Panc1 (cell line): ENCODE results near the gene BORCS8.
"Not testable (repeated sequence)": the region's sequence is repeated elsewhere in the genome, so short reads cannot be mapped to it uniquely, and the experiment has no call there.

ENCODE experiments used
- SIN3A ChIP-seq: IDR thresholded peaks from 2 replicates; pipeline ENCODE4 v1.6.1; 2012; ENCODE audit warnings: low read depth, mild to moderate bottlenecking, low read length, moderate library complexity, borderline replicate concordance; ENCODE audit not compliant: insufficient read depth
- TF ChIP-seq, protein P1 (sequence below): fragments of 450-650 bp; IDR thresholded peaks from 2 replicates; pipeline ENCODE4 v1.5.1; 2017; ENCODE audit warnings: mild to moderate bottlenecking
- TF ChIP-seq, protein P2 (sequence below), 2 experiments: IDR thresholded peaks; 2 replicates each; pipeline ENCODE4 v1.6.1; 2011 to 2012; ENCODE audit warnings: low read depth in 2 of 2, control low read depth in 1 of 2, low read length in 1 of 2, mild to moderate bottlenecking in 1 of 2, moderate library complexity in 1 of 2; ENCODE audit not compliant: insufficient read depth in 1 of 2

- TF ChIP-seq, protein P1, sequence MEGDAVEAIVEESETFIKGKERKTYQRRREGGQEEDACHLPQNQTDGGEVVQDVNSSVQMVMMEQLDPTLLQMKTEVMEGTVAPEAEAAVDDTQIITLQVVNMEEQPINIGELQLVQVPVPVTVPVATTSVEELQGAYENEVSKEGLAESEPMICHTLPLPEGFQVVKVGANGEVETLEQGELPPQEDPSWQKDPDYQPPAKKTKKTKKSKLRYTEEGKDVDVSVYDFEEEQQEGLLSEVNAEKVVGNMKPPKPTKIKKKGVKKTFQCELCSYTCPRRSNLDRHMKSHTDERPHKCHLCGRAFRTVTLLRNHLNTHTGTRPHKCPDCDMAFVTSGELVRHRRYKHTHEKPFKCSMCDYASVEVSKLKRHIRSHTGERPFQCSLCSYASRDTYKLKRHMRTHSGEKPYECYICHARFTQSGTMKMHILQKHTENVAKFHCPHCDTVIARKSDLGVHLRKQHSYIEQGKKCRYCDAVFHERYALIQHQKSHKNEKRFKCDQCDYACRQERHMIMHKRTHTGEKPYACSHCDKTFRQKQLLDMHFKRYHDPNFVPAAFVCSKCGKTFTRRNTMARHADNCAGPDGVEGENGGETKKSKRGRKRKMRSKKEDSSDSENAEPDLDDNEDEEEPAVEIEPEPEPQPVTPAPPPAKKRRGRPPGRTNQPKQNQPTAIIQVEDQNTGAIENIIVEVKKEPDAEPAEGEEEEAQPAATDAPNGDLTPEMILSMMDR = not testable (repeated sequence)
- TF ChIP-seq SIN3A = not testable (repeated sequence)
- TF ChIP-seq, protein P2, sequence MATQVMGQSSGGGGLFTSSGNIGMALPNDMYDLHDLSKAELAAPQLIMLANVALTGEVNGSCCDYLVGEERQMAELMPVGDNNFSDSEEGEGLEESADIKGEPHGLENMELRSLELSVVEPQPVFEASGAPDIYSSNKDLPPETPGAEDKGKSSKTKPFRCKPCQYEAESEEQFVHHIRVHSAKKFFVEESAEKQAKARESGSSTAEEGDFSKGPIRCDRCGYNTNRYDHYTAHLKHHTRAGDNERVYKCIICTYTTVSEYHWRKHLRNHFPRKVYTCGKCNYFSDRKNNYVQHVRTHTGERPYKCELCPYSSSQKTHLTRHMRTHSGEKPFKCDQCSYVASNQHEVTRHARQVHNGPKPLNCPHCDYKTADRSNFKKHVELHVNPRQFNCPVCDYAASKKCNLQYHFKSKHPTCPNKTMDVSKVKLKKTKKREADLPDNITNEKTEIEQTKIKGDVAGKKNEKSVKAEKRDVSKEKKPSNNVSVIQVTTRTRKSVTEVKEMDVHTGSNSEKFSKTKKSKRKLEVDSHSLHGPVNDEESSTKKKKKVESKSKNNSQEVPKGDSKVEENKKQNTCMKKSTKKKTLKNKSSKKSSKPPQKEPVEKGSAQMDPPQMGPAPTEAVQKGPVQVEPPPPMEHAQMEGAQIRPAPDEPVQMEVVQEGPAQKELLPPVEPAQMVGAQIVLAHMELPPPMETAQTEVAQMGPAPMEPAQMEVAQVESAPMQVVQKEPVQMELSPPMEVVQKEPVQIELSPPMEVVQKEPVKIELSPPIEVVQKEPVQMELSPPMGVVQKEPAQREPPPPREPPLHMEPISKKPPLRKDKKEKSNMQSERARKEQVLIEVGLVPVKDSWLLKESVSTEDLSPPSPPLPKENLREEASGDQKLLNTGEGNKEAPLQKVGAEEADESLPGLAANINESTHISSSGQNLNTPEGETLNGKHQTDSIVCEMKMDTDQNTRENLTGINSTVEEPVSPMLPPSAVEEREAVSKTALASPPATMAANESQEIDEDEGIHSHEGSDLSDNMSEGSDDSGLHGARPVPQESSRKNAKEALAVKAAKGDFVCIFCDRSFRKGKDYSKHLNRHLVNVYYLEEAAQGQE (IDR thresholded peaks at IDR 0.05; ENCODE audit: insufficient read depth in 1 of 2, low read depth in 2 of 2, low read length in 1 of 2) = not testable (repeated sequence)
Measured at GRCh38 chr19:19148504-19148903, 43.4 kb downstream of the BORCS8 start.
